GM18858 (cell line): ENCODE data around the gene KRTCAP2.
A peak's percentile ranks its signal among the peaks of the same experiment; 100 is the strongest.

Experiments
- ATAC-seq: cut with Tn5 transposase; IDR thresholded peaks from one replicate; pipeline ENCODE4 v1.9.1; 2021; ENCODE audit not compliant: unreplicated experiment

The KRTCAP2 gene

DNA sequence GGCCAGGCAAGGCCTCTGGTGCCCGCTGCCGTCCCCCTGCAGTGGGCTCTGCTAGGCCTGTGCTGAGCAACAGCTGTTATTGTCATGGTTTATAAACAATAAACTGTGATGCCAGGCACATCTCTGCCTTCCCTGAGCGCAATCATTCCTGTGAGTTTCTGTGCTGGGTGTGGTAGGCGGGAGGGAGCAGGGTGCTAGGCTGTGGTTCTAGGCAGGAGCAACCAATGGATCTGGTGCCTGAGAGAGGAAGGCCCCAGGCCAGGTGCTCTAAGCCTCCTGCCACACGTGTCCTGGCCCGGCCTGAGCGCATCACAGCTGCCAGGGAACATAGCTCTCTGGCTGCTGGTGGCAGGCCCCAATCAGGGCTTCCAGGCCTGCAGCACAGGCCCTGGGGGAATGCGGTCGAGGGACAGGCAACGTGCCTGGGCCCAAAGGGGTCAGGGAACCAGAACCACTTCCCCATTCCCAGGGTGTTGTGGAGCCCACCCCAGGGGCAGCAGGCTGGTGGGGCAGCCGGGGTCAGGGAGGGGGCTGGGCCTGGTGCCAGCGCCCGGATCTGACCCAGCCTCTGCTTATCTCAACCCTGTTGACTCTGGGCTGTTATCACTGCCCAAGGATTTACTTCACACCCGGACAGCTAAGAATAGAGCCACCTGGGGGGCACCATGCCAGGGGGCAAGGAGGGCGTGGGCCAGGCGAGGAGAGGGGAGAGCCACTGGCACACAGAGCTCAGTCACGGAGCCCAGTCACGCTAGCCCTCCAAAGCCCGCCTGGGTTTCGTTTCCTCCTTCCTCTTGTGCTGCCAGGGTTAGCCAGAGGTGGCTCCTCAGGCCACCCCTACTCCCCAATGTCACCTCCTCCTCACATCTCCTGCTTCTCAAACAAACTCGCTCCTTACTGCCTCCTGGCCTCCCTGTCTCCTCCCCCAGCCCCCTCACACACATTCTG lies 12.0 kb upstream of the KRTCAP2 start:
- peak; percentile 66 for ATAC-seq

DNA sequence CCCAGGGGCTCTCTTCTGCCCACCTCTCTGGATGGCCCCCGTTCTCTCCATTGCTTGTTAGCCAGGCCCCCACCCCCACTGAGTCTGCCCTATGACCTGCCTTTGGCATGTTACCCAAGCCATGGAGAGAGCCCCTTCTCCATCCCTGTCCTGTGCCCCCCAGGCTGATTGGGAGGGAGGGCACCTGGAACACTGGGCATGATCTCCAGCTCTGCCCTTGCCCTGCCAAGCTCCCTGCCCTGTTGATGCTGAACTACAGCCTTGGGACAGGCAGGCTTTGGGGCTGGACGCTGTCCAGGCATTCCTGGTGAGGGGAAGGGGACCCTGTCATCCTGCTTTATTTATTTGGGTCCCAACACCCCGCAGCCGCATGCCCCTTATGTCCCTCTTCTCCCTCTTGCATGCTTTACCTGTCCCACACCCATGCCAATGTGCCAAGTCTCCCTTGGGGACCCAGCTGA lies 11.3 kb upstream of the KRTCAP2 start:
- ATAC-seq: no peak

DNA sequence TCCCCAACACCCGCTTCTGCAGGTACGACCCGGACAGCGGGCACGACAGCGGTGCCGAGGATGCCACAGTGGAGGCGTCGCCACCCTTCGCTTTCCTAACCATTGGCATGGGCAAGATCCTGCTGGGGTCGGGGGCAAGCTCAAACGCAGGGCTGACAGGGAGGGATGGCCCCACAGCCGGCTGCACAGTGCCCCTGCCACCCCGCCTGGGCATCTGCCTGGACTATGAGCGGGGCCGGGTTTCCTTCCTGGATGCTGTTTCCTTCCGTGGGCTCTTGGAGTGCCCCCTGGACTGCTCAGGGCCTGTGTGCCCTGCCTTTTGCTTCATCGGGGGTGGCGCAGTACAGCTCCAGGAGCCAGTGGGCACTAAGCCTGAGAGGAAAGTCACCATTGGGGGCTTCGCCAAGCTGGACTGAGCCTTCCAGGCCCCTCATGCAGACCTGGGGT lies 10.7 kb upstream of the KRTCAP2 start:
- ATAC-seq: no peak

DNA sequence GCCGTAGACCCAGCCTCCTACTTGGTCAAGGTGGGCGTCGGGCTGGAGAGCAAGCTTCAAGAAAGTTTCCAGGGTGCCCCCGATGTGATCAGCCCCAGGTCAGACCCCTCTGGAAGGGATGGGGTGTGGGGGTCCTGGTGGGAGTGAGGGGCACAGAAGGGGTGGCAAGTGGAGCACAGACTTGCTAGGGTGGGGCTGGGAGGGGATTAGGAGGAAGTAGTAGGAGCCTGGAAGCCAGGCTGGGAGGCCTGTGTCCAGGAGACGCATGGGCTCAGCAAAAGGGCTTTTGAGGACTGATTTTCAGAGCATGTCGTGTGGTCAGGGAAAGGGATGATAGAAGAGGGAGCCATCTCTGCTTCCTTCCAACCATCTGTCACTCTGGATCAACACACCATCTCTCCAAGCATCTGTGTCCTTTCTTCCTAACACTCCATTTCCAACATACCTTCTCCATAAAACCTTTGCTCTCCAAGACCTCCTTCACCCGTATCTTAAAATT lies 9.0 kb upstream of the KRTCAP2 start:
- no peak for ATAC-seq

DNA sequence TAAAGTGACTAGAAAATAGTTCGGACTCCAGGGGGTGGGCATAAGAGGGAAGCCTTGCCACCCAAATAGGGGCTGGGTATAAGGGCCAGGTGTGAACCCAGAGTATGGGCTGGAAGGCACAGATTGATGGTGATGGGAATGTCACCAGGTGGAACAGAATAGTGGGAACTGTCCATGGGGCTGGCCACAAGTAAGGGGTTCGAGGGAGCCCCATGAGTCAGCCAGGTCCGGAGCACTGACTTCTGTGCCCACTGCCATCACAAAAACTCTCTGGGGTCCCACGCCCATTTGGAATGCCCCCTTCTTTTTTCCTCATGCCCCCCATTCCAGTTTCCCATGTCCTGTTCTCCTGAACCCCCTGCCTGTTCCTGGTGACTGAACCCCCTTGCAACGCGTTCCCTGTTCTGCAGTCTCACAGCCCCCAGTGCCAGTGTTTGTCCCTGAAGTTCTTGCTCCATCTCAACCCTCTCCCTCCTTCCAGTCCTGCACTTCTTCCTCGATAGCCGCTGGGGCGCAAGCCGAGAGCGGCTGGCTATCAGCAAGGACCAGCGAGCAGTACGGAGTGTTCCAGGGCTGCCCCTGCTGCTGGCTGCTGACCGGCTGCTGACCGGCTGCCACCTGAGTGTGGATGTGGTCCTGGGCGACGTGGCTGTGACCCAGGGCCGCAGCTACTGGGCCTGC lies 8.4 kb upstream of the KRTCAP2 start:
- ATAC-seq: no peak

DNA sequence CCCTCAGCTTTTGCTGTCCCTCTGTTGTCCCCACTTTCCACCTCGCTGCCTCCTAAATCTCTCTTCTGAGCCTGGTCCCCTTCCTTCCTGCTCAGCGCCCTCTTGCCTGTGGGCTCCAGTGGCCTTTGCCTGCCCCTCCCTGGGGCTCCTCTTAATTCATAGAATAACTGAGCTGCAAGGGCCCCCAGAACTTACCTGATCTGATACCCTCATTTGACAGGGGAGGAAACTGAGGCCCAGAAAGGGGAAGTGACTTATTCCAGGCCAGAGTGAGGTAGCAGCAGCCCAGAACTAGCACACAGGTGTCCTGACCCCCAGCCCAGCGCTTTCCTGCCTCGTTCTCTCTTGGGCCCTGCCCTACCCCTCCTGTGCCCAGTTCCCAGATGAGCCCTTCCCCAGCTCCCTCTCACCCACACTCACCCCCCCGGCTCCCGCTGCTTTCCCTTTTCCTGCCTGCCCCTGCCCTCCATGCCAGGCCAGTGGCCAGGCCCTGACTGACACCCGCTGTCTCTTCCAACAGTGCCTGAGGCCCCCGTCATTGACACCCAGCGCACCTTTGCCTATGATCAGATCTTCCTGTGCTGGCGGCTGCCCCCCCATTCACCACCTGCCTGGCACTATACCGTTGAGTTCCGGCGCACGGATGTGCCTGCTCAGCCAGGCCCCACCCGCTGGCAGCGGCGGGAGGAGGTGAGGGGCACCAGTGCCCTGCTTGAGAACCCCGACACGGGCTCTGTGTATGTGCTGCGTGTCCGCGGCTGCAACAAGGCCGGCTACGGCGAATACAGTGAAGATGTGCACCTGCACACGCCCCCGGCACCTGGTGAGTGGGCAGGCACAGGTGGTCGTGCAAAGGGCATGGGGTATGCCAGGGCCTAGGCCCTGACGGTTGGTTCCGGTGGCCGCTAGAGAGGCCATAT lies 6.3 kb upstream of the KRTCAP2 start:
- no peak for ATAC-seq

DNA sequence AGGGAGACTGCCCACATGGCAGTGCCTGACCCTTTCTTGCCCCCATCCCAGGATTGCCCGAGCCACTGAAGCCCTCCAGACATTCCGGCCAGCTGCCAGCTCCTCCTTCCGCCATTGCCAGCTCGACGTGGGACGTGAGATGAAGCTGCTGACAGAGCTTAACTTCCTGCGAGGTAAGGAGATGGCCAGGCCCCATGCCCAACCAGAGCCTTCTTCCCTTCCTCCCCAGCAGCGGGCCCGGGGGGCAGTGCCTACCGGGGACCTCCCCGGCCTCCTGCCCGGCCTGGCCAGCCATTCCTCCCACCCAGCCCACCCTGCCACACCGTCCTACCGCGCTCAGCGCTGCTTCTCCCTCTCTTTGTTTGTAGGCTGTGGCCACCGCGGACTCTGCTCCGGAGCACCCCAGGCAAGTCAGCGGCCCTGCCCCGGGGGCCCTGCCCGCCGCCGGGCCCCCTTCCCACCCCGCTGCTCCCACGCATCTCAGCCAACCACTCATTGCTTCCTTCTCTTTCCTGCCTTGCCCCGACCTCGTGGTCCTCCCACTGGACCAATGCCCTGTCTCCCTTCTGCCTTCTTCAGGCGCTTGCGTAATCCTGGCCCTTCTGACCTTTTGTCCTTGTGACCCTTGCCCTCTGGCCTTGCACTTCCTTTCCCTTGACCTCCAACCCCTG lies 5.5 kb upstream of the KRTCAP2 start:
- no peak for ATAC-seq

DNA sequence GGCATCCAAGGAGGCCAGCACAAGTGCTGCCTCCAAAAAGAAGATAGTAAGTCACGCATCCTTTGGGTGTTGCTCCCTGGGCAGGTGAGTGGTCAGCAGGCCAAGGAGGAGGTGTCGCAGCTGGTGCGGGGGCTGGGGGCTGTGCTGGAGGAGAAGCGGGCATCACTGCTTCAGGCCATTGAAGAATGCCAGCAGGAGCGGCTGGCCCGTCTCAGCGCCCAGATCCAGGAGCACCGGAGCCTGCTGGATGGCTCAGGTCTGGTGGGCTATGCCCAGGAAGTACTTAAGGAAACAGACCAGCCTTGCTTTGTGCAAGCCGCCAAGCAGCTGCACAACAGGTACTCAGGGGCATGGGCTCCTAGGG lies 4.8 kb upstream of the KRTCAP2 start:
- no peak for ATAC-seq

DNA sequence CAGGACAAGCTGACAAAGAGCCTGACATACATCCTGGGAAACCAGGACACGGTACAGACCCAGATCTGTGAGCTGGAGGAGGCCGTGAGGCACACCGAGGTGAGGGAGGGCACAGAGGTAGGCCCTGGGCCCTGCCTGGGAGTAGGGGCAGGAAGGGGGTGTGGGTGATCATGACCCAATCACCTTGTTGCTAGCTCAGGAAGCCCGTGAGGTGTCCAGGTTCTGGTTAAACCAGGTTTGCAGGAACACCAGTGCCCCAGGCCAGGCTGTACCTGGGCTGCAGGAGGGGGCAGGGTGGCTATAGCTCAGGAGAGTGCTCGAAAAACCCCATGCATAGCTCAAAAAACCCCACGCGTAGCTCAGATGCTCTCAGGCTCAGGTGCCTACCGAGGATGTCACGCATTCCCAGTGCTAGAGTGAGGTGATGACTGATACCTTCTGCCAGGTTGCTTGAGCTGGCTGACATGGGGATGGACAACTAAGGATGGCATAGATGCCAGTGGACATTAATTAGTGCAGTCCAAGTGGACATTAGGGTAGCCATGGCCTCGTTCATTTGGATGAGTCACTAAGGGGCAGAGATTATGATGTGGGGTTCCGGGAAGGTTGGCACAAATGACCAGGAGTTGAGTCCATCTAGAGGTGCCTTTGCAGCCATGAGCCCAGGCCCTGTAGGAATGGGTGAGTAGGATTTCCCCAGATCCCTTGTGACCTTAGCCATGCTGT lies 4.3 kb upstream of the KRTCAP2 start:
- no peak for ATAC-seq

DNA sequence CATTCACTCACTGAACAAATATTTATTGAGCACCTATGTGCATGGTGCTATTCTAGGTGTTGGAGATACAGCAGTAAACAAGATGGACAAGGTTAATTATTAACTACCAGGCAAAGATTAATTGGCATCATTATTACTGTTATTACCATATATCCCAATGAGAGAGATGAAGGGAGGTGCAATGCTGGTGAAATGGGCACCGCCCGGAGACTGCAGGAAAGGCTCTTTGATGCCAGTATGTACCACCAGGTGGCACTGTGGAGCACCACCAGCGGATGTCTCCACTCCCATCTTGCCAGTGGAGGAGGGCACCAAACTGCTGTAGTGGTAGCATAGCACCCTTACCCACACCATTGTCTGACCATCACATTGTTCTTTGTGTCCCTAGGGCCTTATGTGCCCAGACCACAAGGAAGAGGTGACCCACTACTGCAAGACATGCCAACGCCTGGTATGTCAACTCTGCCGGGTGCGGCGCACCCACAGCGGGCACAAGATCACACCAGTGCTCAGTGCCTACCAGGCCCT lies 3.5 kb upstream of the KRTCAP2 start:
- ATAC-seq: peak; percentile 34

DNA sequence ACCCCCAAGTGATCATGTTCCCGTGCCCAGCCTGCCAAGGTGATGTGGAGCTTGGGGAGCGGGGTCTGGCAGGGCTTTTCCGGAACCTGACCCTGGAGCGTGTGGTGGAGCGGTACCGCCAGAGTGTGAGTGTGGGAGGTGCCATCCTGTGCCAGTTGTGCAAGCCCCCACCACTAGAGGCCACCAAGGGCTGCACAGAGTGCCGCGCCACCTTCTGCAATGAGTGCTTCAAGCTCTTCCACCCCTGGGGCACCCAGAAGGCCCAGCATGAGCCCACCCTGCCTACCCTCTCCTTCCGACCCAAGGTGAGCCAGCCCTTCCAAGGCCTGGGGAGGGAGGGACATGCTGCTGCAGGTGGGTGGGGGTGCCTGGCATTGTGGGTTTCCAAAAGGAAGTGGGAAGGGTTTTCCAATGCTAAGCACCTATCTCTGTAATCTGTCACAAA lies 2.8 kb upstream of the KRTCAP2 start:
- ATAC-seq: no peak

DNA sequence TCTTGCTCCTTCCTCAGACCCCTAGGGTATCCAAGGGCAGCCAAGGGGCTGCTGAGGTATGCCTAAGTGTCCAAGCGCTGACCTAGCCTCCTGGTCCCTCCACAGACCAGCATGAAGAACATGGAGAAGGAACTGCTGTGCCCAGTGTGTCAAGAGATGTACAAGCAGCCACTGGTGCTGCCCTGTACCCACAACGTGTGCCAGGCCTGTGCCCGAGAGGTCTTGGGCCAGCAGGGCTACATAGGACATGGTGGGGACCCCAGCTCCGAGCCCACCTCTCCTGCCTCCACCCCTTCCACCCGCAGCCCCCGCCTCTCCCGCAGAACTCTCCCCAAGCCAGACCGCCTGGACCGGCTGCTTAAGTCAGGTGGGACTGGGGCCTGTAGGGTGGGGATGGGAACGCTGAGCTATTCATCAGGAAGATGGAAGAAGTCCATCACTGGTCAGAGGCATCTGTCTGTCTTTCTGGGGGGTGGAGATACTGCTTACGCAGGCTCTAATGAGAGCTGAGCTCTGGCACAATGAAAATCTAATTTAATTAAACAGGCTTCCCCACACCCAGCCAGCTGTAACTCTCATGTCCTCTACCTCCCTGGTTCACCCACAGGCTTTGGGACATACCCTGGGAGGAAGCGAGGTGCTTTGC lies 2.3 kb upstream of the KRTCAP2 start:
- no peak for ATAC-seq

DNA sequence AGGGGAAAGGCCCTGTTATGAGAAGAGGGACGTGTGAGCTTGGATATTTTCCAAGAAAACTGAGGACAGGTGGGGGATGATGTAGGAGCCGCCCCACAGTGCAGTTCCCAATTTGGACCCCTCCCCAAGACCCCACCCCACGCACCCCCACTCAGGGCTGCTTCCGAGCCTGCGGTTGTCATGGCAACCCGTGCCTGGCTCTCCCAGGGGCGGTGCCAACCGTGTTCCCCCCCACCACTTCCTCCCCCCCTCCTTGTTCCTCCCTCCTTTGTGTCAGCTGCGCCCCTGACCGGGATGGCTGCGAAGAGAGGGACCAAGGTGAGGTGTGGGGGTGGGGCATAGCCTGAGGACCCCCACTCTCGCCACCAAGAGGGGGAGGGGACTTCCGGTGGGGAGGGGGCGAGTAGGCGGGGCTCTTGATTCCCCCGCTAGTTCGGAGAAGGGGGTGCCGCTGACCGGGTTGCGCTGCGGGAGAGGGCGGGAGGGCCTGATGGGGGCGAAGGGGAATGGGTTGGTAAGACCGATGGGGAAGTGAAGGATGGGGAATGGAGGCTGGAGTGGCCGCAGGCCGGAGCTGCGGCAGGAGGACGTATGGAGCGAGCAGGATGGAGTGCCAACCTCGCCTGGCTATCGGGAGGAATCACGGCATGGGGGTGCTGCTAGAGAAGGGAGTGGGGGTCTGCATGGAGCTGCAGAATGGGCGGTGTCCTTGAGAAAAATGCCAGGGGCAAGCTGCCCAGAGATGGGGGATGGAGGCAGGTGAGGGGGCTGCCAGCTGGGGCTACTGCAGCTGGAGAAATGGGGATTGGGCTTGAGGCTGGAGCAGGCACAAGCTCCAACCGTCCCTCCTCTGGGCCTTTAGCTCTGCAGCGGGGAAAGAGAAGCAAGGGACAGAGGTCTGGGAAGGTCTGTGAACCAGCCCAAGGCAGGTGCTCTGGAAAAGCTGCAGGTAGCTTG lies 1.5 kb upstream of the KRTCAP2 start:
- no peak for ATAC-seq

DNA sequence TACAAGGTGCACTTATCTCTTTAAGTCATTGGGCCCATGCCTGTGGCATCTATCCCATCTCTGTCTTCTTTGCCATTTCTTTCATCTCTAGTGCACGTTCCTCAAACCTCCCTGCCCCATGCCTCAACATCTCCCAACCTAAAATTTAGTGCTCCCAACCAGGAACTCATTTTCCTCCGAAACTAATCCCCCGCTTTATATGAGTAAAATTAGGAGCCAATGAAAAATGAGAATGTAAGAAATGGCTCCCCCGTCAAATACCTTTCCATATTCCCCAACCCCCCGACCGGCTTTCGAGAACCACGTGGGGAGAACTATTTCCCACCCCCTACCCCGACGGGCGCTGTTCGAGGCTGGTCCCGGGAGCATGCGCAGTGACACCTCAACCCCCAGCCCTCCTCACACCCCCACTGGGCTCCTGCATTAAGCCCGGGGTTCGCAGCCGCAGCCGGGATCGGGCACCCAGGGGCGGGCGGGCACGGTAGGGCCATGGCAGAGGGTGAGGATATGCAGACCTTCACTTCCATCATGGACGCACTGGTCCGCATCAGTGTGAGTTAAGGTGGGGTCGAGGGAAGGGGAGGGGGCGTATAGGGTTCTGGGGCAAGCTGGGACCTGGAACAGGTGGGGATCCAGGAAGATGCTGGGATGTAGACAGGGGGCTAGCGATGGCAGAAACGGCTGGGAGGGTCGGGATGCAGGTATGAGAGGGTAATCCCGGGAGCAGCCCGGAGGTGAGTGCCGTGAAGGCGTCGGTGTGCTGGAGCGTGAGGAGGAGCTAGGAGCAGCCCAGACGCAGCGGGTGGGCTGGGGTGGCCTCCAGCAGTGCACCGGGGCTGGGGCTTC lies 597 bp upstream of the KRTCAP2 start, which contains the start of gene TRIM46:
TSS of gene TRIM46 (plus strand) at position 372 of the 846 bp plus-strand sequence. CDS start at position 490, 118 bp downstream.
- ATAC-seq: no peak

DNA sequence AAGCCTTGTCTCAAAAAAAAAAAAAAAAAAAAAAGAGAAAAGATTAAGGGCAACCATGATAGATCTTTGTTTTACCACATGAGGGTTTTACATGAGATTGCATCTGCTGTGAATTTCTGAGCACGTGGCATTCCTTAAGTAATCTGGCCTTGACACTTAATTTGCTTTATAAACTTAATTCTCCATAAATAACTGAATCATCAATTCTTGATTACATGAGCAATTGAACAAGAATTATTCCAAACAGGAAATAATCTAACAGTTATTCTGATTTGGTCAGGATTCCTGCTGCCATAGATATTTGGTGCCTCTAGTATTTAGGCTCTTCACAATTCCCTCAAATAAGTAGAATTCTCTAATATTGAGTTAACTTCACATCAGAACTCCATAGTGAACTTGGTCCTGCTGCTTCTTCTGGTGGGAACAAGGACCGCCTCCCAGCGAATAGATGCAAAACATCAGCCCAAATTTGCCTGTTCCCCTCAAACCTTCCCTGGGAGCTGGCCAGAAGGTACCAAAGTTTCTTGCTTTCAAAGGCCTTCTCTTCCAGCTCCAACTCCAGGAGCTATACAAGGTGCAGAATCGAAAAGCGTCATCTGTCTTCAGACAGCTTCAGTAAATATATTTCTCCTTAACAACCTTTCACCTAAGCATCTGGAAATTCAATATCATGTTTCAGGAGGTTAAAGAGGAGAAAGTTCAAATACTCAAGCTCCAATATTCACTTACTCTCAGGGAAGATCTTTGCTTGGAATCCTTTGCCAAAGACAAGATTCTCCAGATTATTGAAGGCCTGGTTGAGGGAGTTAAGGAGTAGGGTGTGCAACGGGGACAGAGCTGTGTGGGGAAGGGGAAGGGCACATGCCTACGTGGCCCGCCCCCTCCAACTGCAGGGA lies 1.0 kb downstream of the KRTCAP2 start:
- ATAC-seq: no peak

DNA sequence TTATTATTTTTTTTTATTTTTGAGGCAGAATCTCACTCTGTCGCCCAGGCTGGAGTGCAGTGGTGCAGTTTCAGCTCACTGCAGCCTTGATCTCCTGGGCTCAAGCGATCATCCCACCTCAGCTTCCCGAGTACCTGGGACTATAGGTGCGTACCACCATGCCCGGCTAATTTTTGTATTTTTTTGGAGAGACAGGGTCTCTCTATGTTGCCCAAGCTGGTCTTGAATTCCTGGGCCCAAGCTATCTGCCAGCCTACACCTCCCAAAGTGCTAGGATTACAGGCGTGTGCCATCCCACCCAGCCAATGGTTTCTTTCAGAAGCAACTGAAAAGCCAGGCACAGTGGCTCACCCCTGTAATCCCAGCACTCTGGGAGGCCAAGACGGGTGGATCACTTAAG lies 2.3 kb downstream of the KRTCAP2 start:
- no peak for ATAC-seq
